Pancreas (tissue), 10 donors: ENCODE results near the gene FHIT. TPM values are rescaled to one million over a fixed set of nuclear protein-coding genes. Genes with fewer than 3 reads are reported as not detected.

Experiments used
- ATAC-seq, 4 donors: fragments of 200-7000 bp; cut with Tn5 transposase; one replicate each; pipeline versions ENCODE4 v1.8.0 to v1.9.1; 2020; ENCODE audit warnings: mild to moderate bottlenecking in 4 of 4, moderate library complexity in 4 of 4
- DNase-seq, 6 donors: peaks; one replicate each; pipeline ENCODE4 v3.0.0-alpha.2; 2020
- FAIRE-seq: peaks from 2 replicates; lab custom pipeline; 2012; peaks lifted over from hg19 to GRCh38; lab: Jason Lieb, UNC
- H3K27ac ChIP-seq, 4 donors: fragments of 200-600 bp; sonication (generic); 1 replicate in 3 of 4; 2 replicates in 1 of 4; pipeline versions ENCODE4 v1.5.0 to v1.8.0; 2020
- H3K27me3 ChIP-seq, 4 donors: fragments of 200-600 bp; one replicate each; pipeline ENCODE4 v1.8.0; 2021
- H3K36me3 ChIP-seq, 3 donors: fragments of 200-600 bp; sonication (generic) in 1 of 3; one replicate each; pipeline versions ENCODE4 v1.5.0 to v1.8.0; 2020 to 2021
- H3K4me1 ChIP-seq, 3 donors: fragments of 200-600 bp; one replicate each; pipeline ENCODE4 v1.8.0; 2021
- H3K4me3 ChIP-seq, 4 donors: fragments of 200-600 bp; sonication (generic) in 2 of 4; one replicate each; pipeline versions ENCODE4 v1.5.0 to v1.8.0; 2020 to 2021
- H3K9me3 ChIP-seq, 4 donors: fragments of 200-600 bp; one replicate each; pipeline ENCODE4 v1.8.0; 2021
- WGBS, 2 donors: extraction: QIAGEN DNeasy Blood & Tissue Kit; methylation state at CpG; one replicate each; pipeline ENCODE4 v1.1.7; 2013; 5-methylcytosine and 5-hydroxymethylcytosine counted together
- intact Hi-C, 3 donors: fragments of 100-400 bp; cut with DNase I; formaldehyde crosslinking; loops; one replicate each; pipeline versions ENCODE4 v1.11.1 to v1.14.2; 2022
- polyA plus RNA-seq, 2 donors: library from polyadenylated mRNA; stranded (reverse); fragments of 200-250 nt; gene quantifications; one replicate each; pipeline ENCODE4 v1.2.3, GENCODE V29; 2013
- total RNA-seq, 6 donors: library from RNA; stranded (reverse); fragmentation: NEBNext Ultra II Directional in 4 of 6; extraction: Animal tissue kit (Norgen Biotek cat#: 25700) in 4 of 6; gene quantifications; one replicate each; pipeline versions ENCODE4 v1.2.1 to v1.2.4, GENCODE V29; 2021 to 2023
- TF ChIP-seq, protein P1 (sequence below), 4 donors: fragments of 200-600 bp; sonication (generic) in 3 of 4; IDR thresholded peaks; one replicate each; pipeline versions ENCODE4 v1.5.0 to v1.8.0; 2021; ENCODE audit warnings: antibody characterized with exemption in 4 of 4
- donor health status: healthy with polysubstance abuse.
- donor health status: DM: no; HTN: no; CAD: no; lungs with moderate emphysema.
- donor health status: DM: no; HTN: no; CAD: no.
- donor health status: control.
- donor health status: control.
- donor health status: Bipolar disorder and iron deficiency.
- donor health status: DM: yes; HTN: yes; CAD: no.
- donor health status: DM: no; HTN: no; CAD: no.
- donor health status: DM: no; HTN: no; CAD: no.
- donor health status: DM: yes; HTN: yes; CAD: no.

Gene FHIT
- total and polyA plus RNA-seq, 8 donors, result 4.8 to 15.7 (median 8.0) TPM

DNA sequence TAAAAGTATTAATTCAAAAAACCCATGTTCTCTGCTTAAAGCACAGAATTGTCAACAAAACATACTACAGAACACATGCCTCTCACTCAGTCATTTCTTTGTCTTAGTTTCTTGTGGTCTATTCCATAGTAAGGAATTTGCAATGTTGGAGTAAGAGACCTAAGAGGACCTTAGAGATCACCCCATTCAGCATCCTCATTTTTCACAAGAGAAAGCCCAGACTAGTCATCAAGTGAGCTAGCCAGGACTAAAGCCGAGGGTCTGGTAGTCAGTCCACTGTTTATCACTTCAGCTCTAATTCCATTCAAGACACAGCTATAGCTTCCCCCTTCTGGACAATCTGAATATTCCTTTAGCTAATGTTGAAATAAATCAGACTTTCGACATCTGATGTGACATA lies 601.1 kb downstream of the FHIT start:
- no peaks in the 10 kb centered on the region for H3K4me1 ChIP-seq
- H3K36me3 ChIP-seq, result no peaks in the 10 kb centered on the region
- FAIRE-seq, result no peak
- ATAC-seq, result no peak
- 92 to 93% methylated on average over 2 of the region's 2 CpGs for WGBS, 2 donors
- no peaks in the 10 kb centered on the region for H3K27me3 ChIP-seq
- intact Hi-C loops, result no loop called here
- TF ChIP-seq, protein P1, sequence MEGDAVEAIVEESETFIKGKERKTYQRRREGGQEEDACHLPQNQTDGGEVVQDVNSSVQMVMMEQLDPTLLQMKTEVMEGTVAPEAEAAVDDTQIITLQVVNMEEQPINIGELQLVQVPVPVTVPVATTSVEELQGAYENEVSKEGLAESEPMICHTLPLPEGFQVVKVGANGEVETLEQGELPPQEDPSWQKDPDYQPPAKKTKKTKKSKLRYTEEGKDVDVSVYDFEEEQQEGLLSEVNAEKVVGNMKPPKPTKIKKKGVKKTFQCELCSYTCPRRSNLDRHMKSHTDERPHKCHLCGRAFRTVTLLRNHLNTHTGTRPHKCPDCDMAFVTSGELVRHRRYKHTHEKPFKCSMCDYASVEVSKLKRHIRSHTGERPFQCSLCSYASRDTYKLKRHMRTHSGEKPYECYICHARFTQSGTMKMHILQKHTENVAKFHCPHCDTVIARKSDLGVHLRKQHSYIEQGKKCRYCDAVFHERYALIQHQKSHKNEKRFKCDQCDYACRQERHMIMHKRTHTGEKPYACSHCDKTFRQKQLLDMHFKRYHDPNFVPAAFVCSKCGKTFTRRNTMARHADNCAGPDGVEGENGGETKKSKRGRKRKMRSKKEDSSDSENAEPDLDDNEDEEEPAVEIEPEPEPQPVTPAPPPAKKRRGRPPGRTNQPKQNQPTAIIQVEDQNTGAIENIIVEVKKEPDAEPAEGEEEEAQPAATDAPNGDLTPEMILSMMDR (IDR thresholded peaks at IDR 0.05), result no peak
- no peaks in the 10 kb centered on the region for H3K9me3 ChIP-seq
- H3K27ac ChIP-seq, result no peak overlapping the region
- DNase-seq, result no peak
- no peak overlapping the region for H3K4me3 ChIP-seq

DNA sequence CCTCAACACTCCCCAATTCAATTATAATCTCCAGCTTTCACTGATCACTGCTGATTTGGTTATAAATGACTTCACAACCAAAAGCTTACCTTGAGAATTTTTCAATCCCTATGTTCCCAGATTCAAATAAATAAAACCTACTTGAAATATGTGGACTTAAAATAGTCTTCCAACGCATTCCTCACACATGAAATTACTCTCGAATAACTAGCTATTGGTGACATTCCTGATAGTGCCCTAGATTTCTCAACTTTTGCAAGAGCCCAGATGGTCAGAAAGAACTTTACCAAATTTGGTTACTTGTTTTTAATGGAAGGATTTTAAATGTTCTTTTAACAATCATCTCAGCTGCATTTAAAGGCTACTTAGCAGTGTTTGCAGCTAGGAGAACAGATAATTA lies 605.5 kb downstream of the FHIT start:
- DNase-seq (no peak), FAIRE-seq (no peak), ATAC-seq (no peak)
- Histone ChIP-seq H3K27me3 (no peaks in the 10 kb centered on the region), H3K9me3 (no peaks in the 10 kb centered on the region), H3K36me3 (no peaks in the 10 kb centered on the region), H3K27ac (no peak overlapping the region), H3K4me3 (no peak overlapping the region), H3K4me1 (no peaks in the 10 kb centered on the region)
- 75 to 79% methylated on average over 2 of the region's 2 CpGs for WGBS, 2 donors
- intact Hi-C loops, result no loop called here
- TF ChIP-seq, protein P1 (IDR thresholded peaks at IDR 0.05), result no peak

DNA sequence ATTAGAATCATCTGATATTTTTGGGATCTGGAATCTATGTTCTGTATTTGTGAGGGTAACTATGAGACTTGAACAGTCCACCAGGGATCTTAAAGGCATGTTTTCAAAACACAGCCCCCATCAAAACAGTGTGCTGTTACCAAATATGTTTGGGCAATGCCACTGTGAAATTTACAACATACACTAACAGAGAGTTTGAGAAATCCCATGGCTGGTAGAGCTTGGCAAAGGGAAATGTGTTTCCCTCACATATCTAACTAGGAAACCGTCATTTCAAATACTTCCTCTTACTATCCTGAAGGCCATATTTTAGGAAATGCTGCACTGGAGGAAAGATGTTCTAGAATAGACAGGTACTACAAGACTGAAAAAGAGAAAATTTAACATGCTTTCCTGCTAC lies 607.4 kb downstream of the FHIT start:
- Histone ChIP-seq H3K9me3 (no peaks in the 10 kb centered on the region), H3K27me3 (no peaks in the 10 kb centered on the region), H3K36me3 (no peaks in the 10 kb centered on the region), H3K4me3 (no peak overlapping the region), H3K4me1 (no peaks in the 10 kb centered on the region), H3K27ac (no peak overlapping the region)
- intact Hi-C loops, result no loop called here
- DNase-seq (no peak), ATAC-seq (no peak), FAIRE-seq (no peak)
- TF ChIP-seq, protein P1 (IDR thresholded peaks at IDR 0.05), result no peak
- WGBS, 2 donors, result 76 to 87% methylated on average over 1 of the region's 1 CpG

DNA sequence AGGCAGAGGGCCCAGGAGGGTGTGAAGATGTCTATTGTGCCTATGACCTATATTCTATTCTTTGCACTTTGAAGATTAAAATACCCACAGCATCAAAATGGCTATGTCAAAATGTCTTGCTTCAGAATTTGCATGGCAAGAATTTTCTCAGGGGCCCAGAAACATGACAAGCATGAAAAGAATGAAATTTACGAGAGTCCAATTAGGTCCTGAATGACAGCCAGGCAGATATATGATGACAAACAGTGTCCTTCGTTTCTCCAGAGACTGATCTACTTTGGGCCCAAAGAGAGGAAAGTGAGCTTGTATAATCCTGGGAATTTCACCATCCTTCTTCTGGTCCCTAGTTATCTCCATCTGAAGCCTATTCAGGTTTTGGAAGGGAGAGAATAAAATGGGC lies 609.9 kb downstream of the FHIT start:
- Histone ChIP-seq H3K9me3 (no peaks in the 10 kb centered on the region), H3K4me3 (no peak overlapping the region), H3K36me3 (no peaks in the 10 kb centered on the region), H3K27ac (no peak overlapping the region), H3K27me3 (no peaks in the 10 kb centered on the region), H3K4me1 (no peaks in the 10 kb centered on the region)
- no peak for ATAC-seq
- TF ChIP-seq, protein P1 (IDR thresholded peaks at IDR 0.05), result no peak
- 72 to 81% methylated on average over 2 of the region's 2 CpGs for WGBS, 2 donors
- intact Hi-C loops, result no loop called here
- DNase-seq, result no peak
- FAIRE-seq, result no peak

DNA sequence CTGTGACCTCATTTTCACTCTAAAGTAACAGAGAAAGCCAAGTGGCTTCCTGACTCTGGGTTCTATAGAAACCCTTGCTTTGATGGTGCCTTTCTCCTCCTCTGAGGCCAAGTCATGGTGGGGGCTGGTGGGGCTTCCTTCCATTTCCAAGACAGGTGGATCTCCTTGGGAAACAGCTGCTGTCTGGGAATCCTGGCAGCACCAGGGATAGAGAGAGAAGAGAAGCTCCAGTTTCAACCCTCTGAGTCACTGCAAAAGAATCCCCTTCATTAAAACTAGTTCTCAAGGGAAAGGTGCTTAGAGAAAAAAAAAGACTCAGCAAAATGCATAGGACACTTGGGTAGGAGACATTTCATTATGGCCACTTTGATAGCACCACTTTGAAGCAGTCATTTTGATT lies 614.4 kb downstream of the FHIT start:
- Histone ChIP-seq H3K9me3 (no peaks in the 10 kb centered on the region), H3K27ac (no peak overlapping the region), H3K27me3 (no peaks in the 10 kb centered on the region), H3K36me3 (no peaks in the 10 kb centered on the region), H3K4me3 (no peak overlapping the region), H3K4me1 (no peaks in the 10 kb centered on the region)
- FAIRE-seq (no peak), DNase-seq (no peak), ATAC-seq (no peak)
- intact Hi-C loops, result no loop called here
- TF ChIP-seq, protein P1 (IDR thresholded peaks at IDR 0.05), result no peak
